Cardiac ventricle fibroblast (primary cell): Measurements from ENCODE around the gene CATSPERB. TPM values are rescaled to one million over a fixed set of nuclear protein-coding genes. Genes with fewer than 3 reads are reported as not detected.

ENCODE experiments used
- total RNA-seq: library from RNA; depleted of rRNA; stranded (reverse); fragments of >200 nt; gene quantifications from 2 replicates; pipeline ENCODE4 v1.2.3, GENCODE V29; 2015

Gene CATSPERB, protein sequence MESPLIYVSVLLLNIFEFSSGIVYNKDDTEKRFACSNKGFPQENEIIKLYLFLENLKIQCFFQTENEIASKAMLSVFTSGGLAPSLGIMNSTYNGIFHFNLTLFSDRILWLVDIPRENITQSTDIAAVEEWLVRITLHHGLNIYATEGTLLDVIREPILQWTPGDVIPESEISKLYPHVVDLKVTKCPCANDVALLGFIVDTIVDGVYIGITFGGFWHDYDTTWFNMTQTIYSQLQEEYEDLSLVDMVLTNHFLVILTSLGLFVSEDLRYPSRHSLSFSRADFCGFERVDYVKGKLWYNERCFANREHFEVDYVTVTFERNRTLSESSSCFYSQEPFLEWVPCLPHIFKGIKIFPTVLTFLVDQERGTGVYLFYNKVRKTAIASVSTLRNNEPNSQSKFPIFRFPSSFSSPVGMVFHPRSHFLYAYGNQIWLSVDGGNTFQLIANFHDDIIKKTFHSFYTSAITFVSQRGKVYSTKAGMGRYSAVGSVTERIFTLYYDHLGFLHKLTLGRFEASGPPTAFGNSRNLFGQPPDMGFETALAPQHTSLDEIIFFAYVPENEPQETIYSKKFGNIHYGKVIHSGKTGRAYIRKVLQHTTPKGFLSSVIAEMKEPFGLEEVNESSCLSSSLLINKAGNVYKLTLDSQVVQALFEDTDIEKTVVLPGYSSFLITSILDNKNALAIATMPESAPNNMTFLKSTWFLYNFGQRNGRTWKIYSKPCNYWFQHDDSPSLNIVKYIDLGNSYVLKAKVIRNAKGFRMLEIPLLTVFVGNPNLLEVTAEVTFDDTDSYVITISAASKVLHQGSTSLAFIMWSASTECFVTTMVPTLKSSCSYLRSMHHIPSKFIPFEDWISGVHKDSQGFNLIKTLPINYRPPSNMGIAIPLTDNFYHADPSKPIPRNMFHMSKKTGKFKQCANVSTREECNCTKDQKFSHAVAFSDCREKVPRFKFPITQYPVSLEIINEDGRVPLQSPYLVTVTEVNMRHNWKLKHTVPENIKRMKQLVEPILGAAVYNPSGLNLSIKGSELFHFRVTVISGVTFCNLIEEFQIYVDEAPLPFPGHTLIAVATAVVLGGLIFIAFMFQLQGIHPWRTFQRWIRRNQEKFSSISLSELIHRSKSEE
- not detected in 2 replicates for total RNA-seq

DNA sequence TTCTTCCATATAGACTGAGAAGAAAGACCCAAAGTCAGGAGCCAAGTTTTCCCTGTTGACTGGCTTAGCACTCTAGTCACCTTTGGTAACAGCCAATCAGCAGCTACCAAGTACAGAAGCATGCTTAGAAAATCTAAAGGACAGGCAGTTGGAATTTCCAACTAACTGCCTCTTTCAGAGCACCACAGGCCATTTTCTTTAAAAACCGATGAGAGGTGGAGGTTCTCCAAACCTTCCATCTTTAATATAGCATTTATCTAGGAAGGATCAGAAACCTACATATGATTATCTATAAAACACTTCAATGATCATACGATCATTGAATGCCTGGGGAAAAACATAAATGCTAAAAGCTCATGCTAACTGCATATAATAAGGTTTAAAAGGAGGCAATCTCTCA is at the start of gene CATSPERB:
CATSPERB (minus strand) TSS at position 101 of the 400 bp plus-strand sequence. CDS start 2,607 bp downstream, outside the sequence.

Other genes with a start within 250 kb of the CATSPERB start
- 37.9 and 49.7 TPM in 2 replicates for gene PPP4R3A, start 221.8 kb downstream of the CATSPERB start, total RNA-seq
- 2.2 and 3.6 TPM in 2 replicates for gene TC2N, start 135.4 kb upstream of the CATSPERB start, total RNA-seq
- gene FBLN5, start 215.6 kb upstream of the CATSPERB start, total RNA-seq = 124 and 131 TPM in 2 replicates